NCI-H2227 (cell line): ENCODE measurements around the gene CHMP6.
A peak's percentile ranks its signal among the peaks of the same experiment; 100 is the strongest.

Experiments
- DNase-seq: peaks from one replicate; lab custom pipeline; 2025; ENCODE audit not compliant: unreplicated experiment; lab: John Stamatoyannopoulos, UW

Gene CHMP6

GRCh38 chr17:80992077-80992947 is 671 bp downstream of the CHMP6 start:
- DNase-seq, result no peak

GRCh38 chr17:80992948-80993624 is 1.4 kb downstream of the CHMP6 start:
- no peak for DNase-seq

- no peak for DNase-seq
These were observed 3.5 kb downstream of the CHMP6 start for GRCh38 chr17:80995131-80995530.

- DNase-seq, result no peak
These were observed 5.0 kb downstream of the CHMP6 start for GRCh38 chr17:80996422-80997305.

- no peak for DNase-seq
These were observed 5.9 kb downstream of the CHMP6 start for GRCh38 chr17:80997424-80998117.

GRCh38 chr17:80998118-80998747 is 6.6 kb downstream of the CHMP6 start:
- no peak for DNase-seq

GRCh38 chr17:80998748-80999535 is 7.3 kb downstream of the CHMP6 start:
- no peak for DNase-seq

- DNase-seq, result no peak
These were observed 8.1 kb downstream of the CHMP6 start for GRCh38 chr17:80999536-81000333.

- no peak for DNase-seq
These were observed 8.6 kb downstream of the CHMP6 start for GRCh38 chr17:81000334-81000630.

GRCh38 chr17:81000631-81001357 is 9.2 kb downstream of the CHMP6 start:
- DNase-seq, result no peak

- DNase-seq, result no peak
These were observed 10.4 kb downstream of the CHMP6 start for GRCh38 chr17:81002013-81002384.

GRCh38 chr17:81002409-81003361 is 11.0 kb downstream of the CHMP6 start:
- peak; percentile 72 for DNase-seq

GRCh38 chr17:81003711-81004475 is 12.3 kb downstream of the CHMP6 start:
- peak; percentile 67 for DNase-seq

GRCh38 chr17:81006891-81007290 is 15.2 kb downstream of the CHMP6 start:
- DNase-seq, result no peak

- no peak for DNase-seq
These were observed 16.5 kb downstream of the CHMP6 start for GRCh38 chr17:81008140-81008539.

GRCh38 chr17:81009136-81009535 is 17.5 kb downstream of the CHMP6 start:
- no peak for DNase-seq
